ENCODE data around the gene WFDC11.
"Not testable (repeated sequence)": the region's sequence is repeated elsewhere in the genome, so short reads cannot be mapped to it uniquely, and the experiment has no call there.

Gene WFDC11

DNA sequence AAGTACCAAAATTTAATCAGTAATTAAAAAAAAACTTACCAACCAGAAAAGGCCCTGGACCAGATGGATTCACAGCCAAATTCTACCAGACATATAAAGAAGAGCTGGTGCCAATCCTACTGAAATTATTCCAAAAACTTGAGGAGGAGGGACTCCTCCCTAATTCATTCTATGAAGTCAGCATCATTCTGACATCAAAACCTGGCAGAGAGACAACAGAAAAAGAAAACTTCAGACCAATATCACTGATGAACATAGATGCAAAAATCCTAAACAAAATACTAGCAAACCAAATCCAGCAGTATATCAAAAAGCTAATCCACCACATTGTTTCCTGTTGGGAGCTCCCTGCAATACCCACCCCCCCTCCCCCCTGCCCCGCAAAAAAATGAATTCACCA lies at the start of gene WFDC11:
Gene WFDC11 (minus strand): TSS at position 101 of the 400 bp plus-strand sequence. CDS start 19,639 bp downstream, outside the sequence.
- no peaks in the 10 kb centered on the region for H3K4me1 ChIP-seq (ENCODE audit: control insufficient read depth, insufficient read depth, low read length)
- no peaks in the 10 kb centered on the region for H3K36me3 ChIP-seq (ENCODE audit: control insufficient read depth, insufficient read depth, low read length)
- H3K9ac ChIP-seq (ENCODE audit: low read depth, low read length) = no peak within 1 kb of the TSS
- H3K9me3 ChIP-seq (ENCODE audit: control insufficient read depth, insufficient read depth, low read length) = no peaks in the 10 kb centered on the region
- H3K4me3 ChIP-seq (ENCODE audit: low read depth, low read length) = no peak within 1 kb of the TSS
- H3K27me3 ChIP-seq (ENCODE audit: control insufficient read depth, insufficient read depth, low read length) = no peaks in the 10 kb centered on the region

- not testable (repeated sequence) for H3K4me1 ChIP-seq (ENCODE audit: control insufficient read depth, insufficient read depth, low read length); H3K9me3 ChIP-seq (ENCODE audit: control insufficient read depth, insufficient read depth, low read length); H3K36me3 ChIP-seq (ENCODE audit: control insufficient read depth, insufficient read depth, low read length); H3K4me3 ChIP-seq (ENCODE audit: low read depth, low read length); H3K9ac ChIP-seq (ENCODE audit: low read depth, low read length); H3K27me3 ChIP-seq (ENCODE audit: control insufficient read depth, insufficient read depth, low read length)
These were observed 46.2 kb upstream of the WFDC11 start for GRCh38 chr20:45716141-45716688.

DNA sequence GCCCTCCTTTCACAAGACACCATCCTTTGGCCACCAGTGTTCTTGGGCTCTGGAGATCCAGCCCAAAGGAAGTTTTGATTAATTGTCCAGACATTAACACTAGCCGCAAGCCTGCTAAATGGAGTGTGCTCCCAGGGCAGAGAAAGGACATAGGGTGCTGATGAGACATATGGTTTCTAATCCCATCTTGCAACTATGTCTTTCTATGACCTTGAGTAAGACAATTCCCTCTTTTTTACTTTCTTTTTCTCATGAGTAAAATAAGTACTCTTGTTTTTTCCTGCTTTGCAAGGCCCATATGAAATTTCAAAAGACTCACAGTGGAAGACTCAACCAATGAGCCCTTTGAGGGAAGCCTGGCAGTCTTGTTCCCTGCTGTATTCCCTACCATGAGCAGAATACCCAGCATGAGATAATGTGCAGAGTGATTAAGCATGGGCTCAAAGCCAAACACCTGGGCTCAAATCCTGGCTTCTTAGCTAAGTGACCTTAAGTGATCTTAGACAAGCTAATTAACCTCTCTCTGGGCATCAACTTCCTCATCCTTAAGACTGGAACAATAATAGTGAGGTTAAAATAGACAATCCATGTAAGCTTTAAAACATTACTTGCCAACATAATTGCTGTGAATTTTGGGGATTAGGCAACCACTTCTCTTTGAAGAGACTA lies 35.1 kb upstream of the WFDC11 start, which contains the start of gene WFDC10B:
Gene WFDC10B (minus strand): TSS at position 51 of the 669 bp plus-strand sequence. CDS start 19,027 bp downstream, outside the sequence.
- Histone ChIP-seq H3K4me3 (ENCODE audit: low read depth, low read length) (no peak within 1 kb of the TSS), H3K36me3 (ENCODE audit: control insufficient read depth, insufficient read depth, low read length) (no peaks in the 10 kb centered on the region), H3K27me3 (ENCODE audit: control insufficient read depth, insufficient read depth, low read length) (no peaks in the 10 kb centered on the region), H3K4me1 (ENCODE audit: control insufficient read depth, insufficient read depth, low read length) (no peaks in the 10 kb centered on the region), H3K9me3 (ENCODE audit: control insufficient read depth, insufficient read depth, low read length) (no peaks in the 10 kb centered on the region), H3K9ac (ENCODE audit: low read depth, low read length) (no peak within 1 kb of the TSS)

DNA sequence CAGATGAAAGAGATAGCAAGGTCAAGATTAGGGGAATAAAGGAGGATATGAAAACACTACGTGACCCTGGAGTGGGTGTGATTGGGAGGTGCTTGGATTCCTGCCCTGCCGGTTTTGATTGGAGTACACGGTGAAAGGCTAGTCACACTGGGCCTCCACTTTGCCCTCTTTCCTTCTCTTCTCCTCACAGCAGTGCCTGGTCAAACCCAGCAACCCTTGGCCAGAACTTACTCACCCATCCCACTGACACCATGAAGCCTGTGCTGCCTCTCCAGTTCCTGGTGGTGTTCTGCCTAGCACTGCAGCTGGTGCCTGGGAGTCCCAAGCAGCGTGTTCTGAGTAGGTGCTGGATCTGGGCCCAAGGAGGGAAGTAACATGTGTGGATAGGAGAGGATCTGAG lies 31.8 kb upstream of the WFDC11 start, which contains the start of gene WFDC13:
Gene WFDC13 (plus strand): TSS at position 166 of the 400 bp plus-strand sequence. CDS start 86 bp downstream, at position 252.
- no peaks in the 10 kb centered on the region for H3K4me1 ChIP-seq (ENCODE audit: control insufficient read depth, insufficient read depth, low read length)
- no peak within 1 kb of the TSS for H3K9ac ChIP-seq (ENCODE audit: low read depth, low read length)
- no peaks in the 10 kb centered on the region for H3K9me3 ChIP-seq (ENCODE audit: control insufficient read depth, insufficient read depth, low read length)
- H3K27me3 ChIP-seq (ENCODE audit: control insufficient read depth, insufficient read depth, low read length) = no peaks in the 10 kb centered on the region
- no peak within 1 kb of the TSS for H3K4me3 ChIP-seq (ENCODE audit: low read depth, low read length)
- no peaks in the 10 kb centered on the region for H3K36me3 ChIP-seq (ENCODE audit: control insufficient read depth, insufficient read depth, low read length)

DNA sequence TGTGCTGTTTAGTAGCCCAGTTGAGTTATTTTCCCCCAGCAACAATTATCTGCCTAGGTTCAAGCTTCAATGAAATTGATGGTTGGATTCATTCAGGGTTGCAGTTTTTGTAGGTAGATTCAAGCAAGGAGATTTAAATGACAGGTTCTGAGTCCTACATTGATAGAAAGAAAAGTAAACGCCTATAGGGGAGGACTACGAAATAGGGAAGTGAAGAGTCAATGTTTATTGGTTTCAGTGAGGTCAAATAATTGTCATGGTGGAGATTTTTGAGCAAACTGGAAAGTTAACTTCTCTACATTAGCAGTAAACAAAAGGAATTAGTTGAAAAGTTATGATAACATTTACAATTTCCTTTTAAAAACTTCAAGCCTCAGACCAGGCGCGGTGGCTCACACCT lies 31.1 kb upstream of the WFDC11 start:
- Histone ChIP-seq H3K36me3 (ENCODE audit: control insufficient read depth, insufficient read depth, low read length) (no peaks in the 10 kb centered on the region), H3K4me1 (ENCODE audit: control insufficient read depth, insufficient read depth, low read length) (no peaks in the 10 kb centered on the region), H3K27me3 (ENCODE audit: control insufficient read depth, insufficient read depth, low read length) (no peaks in the 10 kb centered on the region), H3K9me3 (ENCODE audit: control insufficient read depth, insufficient read depth, low read length) (no peaks in the 10 kb centered on the region), H3K9ac (ENCODE audit: low read depth, low read length) (no peak overlapping the region), H3K4me3 (ENCODE audit: low read depth, low read length) (no peak overlapping the region)

DNA sequence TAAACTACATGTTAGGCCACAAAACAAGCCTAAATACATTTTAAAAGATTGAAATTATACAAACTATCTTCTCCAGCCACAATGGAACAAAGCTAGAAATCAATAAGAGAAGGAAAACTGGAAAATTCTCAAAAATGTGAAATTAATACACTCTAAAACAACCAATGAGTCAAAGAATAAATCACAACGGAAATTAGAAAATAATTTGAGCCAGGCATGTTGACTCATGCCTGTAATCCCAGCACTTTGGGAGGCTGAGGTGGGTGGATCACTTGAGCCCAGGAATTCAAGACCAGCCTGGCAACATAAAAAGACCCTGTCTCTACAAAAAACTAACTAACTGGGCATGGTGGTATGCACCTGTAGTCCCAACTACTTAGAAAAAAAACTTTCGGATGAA lies 25.5 kb upstream of the WFDC11 start:
- H3K9me3 ChIP-seq (ENCODE audit: control insufficient read depth, insufficient read depth, low read length) = no peaks in the 10 kb centered on the region
- no peak overlapping the region for H3K4me3 ChIP-seq (ENCODE audit: low read depth, low read length)
- no peaks in the 10 kb centered on the region for H3K27me3 ChIP-seq (ENCODE audit: control insufficient read depth, insufficient read depth, low read length)
- no peak overlapping the region for H3K9ac ChIP-seq (ENCODE audit: low read depth, low read length)
- H3K4me1 ChIP-seq (ENCODE audit: control insufficient read depth, insufficient read depth, low read length) = no peaks in the 10 kb centered on the region
- H3K36me3 ChIP-seq (ENCODE audit: control insufficient read depth, insufficient read depth, low read length) = no peaks in the 10 kb centered on the region

DNA sequence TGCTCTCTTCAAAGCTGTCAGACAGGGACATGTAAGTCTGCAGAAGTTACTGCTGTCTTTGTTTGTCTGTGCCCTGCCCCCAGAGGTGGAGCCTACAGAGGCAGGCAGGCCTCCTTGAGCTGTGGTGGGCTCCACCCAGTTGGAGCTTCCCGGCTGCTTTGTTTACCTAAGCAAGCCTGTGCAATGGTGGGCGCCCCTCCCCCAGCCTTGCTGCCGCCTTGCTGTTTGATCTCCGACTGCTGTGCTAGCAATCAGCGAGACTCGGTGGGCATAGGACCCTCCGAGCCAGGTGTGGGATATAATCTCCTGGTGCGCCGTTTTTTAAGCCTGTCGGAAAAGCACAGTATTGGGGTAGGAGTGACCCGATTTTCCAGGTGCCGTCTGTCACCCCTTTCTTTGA lies 23.3 kb upstream of the WFDC11 start:
- not testable (repeated sequence) for H3K9me3 ChIP-seq (ENCODE audit: control insufficient read depth, insufficient read depth, low read length); H3K9ac ChIP-seq (ENCODE audit: low read depth, low read length); H3K4me1 ChIP-seq (ENCODE audit: control insufficient read depth, insufficient read depth, low read length); H3K4me3 ChIP-seq (ENCODE audit: low read depth, low read length); H3K36me3 ChIP-seq (ENCODE audit: control insufficient read depth, insufficient read depth, low read length); H3K27me3 ChIP-seq (ENCODE audit: control insufficient read depth, insufficient read depth, low read length)

DNA sequence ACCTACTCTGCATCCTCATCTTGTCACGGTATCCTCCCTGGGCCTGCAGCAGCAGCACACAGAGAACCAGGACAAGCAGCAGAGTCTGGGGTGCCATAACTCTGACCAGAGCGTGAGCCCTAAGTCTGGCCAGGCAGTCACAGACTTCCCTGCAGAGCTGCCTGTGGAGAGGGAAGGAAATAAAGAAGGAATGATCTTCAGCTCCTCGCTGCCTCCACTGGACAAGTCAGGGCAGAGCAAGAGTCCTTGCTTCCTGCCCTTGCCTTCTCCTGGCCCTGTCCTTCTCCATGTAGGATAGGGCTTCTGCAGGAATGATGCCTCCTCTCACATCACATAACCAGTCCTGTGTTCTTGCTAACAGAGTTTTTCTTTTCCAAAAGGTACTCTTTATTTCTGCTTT lies 15.9 kb upstream of the WFDC11 start:
- H3K36me3 ChIP-seq (ENCODE audit: control insufficient read depth, insufficient read depth, low read length) = no peaks in the 10 kb centered on the region
- H3K4me3 ChIP-seq (ENCODE audit: low read depth, low read length) = no peak overlapping the region
- no peak overlapping the region for H3K9ac ChIP-seq (ENCODE audit: low read depth, low read length)
- H3K4me1 ChIP-seq (ENCODE audit: control insufficient read depth, insufficient read depth, low read length) = no peaks in the 10 kb centered on the region
- no peaks in the 10 kb centered on the region for H3K9me3 ChIP-seq (ENCODE audit: control insufficient read depth, insufficient read depth, low read length)
- no peaks in the 10 kb centered on the region for H3K27me3 ChIP-seq (ENCODE audit: control insufficient read depth, insufficient read depth, low read length)

GRCh38 chr20:45679650-45680049 lies 9.6 kb upstream of the WFDC11 start:
- Histone ChIP-seq H3K9ac (ENCODE audit: low read depth, low read length) (no peak overlapping the region), H3K4me1 (ENCODE audit: control insufficient read depth, insufficient read depth, low read length) (no peaks in the 10 kb centered on the region), H3K4me3 (ENCODE audit: low read depth, low read length) (no peak overlapping the region), H3K27me3 (ENCODE audit: control insufficient read depth, insufficient read depth, low read length) (no peaks in the 10 kb centered on the region), H3K36me3 (ENCODE audit: control insufficient read depth, insufficient read depth, low read length) (no peaks in the 10 kb centered on the region), H3K9me3 (ENCODE audit: control insufficient read depth, insufficient read depth, low read length) (no peaks in the 10 kb centered on the region)

GRCh38 chr20:45672765-45673164 lies 2.7 kb upstream of the WFDC11 start:
- no peaks in the 10 kb centered on the region for H3K4me1 ChIP-seq (ENCODE audit: control insufficient read depth, insufficient read depth, low read length)
- no peaks in the 10 kb centered on the region for H3K27me3 ChIP-seq (ENCODE audit: control insufficient read depth, insufficient read depth, low read length)
- no peak overlapping the region for H3K4me3 ChIP-seq (ENCODE audit: low read depth, low read length)
- H3K9ac ChIP-seq (ENCODE audit: low read depth, low read length) = no peak overlapping the region
- no peaks in the 10 kb centered on the region for H3K36me3 ChIP-seq (ENCODE audit: control insufficient read depth, insufficient read depth, low read length)
- H3K9me3 ChIP-seq (ENCODE audit: control insufficient read depth, insufficient read depth, low read length) = no peaks in the 10 kb centered on the region

GRCh38 chr20:45657038-45657437 lies 13.0 kb downstream of the WFDC11 start:
- not testable (repeated sequence) for H3K4me1 ChIP-seq (ENCODE audit: control insufficient read depth, insufficient read depth, low read length); H3K36me3 ChIP-seq (ENCODE audit: control insufficient read depth, insufficient read depth, low read length); H3K4me3 ChIP-seq (ENCODE audit: low read depth, low read length); H3K9me3 ChIP-seq (ENCODE audit: control insufficient read depth, insufficient read depth, low read length); H3K27me3 ChIP-seq (ENCODE audit: control insufficient read depth, insufficient read depth, low read length); H3K9ac ChIP-seq (ENCODE audit: low read depth, low read length)

DNA sequence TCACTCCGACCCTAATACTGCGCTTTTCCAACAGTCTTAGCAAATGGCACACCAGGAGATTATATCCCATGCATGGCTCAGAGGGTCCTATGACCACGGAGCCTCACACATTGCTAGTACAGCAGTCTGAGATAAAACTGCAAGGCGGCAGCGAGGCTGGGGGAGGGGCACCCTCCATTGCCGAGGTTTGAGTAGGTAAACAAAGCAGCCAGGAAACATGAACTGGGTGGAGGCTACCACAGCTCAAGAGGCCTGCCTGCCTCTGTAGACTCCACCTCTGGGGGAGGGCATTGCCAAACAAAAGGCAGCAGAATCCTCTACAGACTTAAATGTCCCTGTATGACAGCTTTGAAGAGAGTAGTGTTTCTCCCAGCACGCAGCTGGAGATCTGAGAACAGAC lies 18.3 kb downstream of the WFDC11 start:
- not testable (repeated sequence) for H3K27me3 ChIP-seq (ENCODE audit: control insufficient read depth, insufficient read depth, low read length); H3K9ac ChIP-seq (ENCODE audit: low read depth, low read length); H3K4me1 ChIP-seq (ENCODE audit: control insufficient read depth, insufficient read depth, low read length); H3K9me3 ChIP-seq (ENCODE audit: control insufficient read depth, insufficient read depth, low read length); H3K4me3 ChIP-seq (ENCODE audit: low read depth, low read length); H3K36me3 ChIP-seq (ENCODE audit: control insufficient read depth, insufficient read depth, low read length)

Measured in iPS-15b (cell line).